Measurements from ENCODE around the gene OLFM4. TPM values are rescaled to one million over a fixed set of nuclear protein-coding genes. Genes with fewer than 3 reads are reported as not detected.

OLFM4 gene
- total and polyA plus RNA-seq, 2 donors from 2014 or later = 14.6 to 40.9 TPM

- intact Hi-C loops (cut with DNase I) = no loop called here
- TF ChIP-seq CTCF (IDR thresholded peaks at IDR 0.05; ENCODE audit: borderline replicate concordance, extremely low read depth, insufficient read depth) = no peak
- no peak for FAIRE-seq
- DNase-seq = no peak
- H3K27me3 ChIP-seq (ENCODE audit: control insufficient read depth, insufficient read depth, low read length) = no peaks in the 10 kb centered on the region
- no peak overlapping the region for H3K9ac ChIP-seq (ENCODE audit: low read length in 3 of 3)
- H3K4me3 ChIP-seq (ENCODE audit: low read length in 3 of 3) = no peak overlapping the region
- H3K27ac ChIP-seq (ENCODE audit: low read depth in 2 of 2, low read length in 2 of 2) = no peak overlapping the region
- H3K4me1 ChIP-seq (ENCODE audit: control insufficient read depth in 2 of 3, insufficient read depth in 2 of 3, low read depth in 1 of 3, low read length in 3 of 3) = no peaks in the 10 kb centered on the region
- H3K36me3 ChIP-seq (ENCODE audit: control insufficient read depth in 2 of 3, insufficient read depth in 3 of 3, low read length in 3 of 3) = no peaks in the 10 kb centered on the region
- H3K9me3 ChIP-seq (ENCODE audit: control insufficient read depth in 2 of 3, insufficient read depth in 1 of 3, low read length in 3 of 3) = no peaks in the 10 kb centered on the region
These were observed 24.0 kb upstream of the OLFM4 start for GRCh38 chr13:53004573-53004972.

- Histone ChIP-seq H3K9ac (ENCODE audit: low read length in 3 of 3) (no peak overlapping the region), H3K9me3 (ENCODE audit: control insufficient read depth in 2 of 3, insufficient read depth in 1 of 3, low read length in 3 of 3) (no peaks in the 10 kb centered on the region), H3K27me3 (ENCODE audit: control insufficient read depth, insufficient read depth, low read length) (no peaks in the 10 kb centered on the region), H3K27ac (ENCODE audit: low read depth in 2 of 2, low read length in 2 of 2) (no peak overlapping the region), H3K4me3 (ENCODE audit: low read length in 3 of 3) (no peak overlapping the region), H3K4me1 (ENCODE audit: control insufficient read depth in 2 of 3, insufficient read depth in 2 of 3, low read depth in 1 of 3, low read length in 3 of 3) (peaks cover 0 to 4% (median 3%) of the 10 kb centered on the region in 3 donors), H3K36me3 (ENCODE audit: control insufficient read depth in 2 of 3, insufficient read depth in 3 of 3, low read length in 3 of 3) (no peaks in the 10 kb centered on the region)
- DNase-seq = peak in 3 of 5 donors; percentile 58 to 70 (median 63)
- intact Hi-C loops (cut with DNase I) = no loop called here
- TF ChIP-seq CTCF (IDR thresholded peaks at IDR 0.05; ENCODE audit: borderline replicate concordance, extremely low read depth, insufficient read depth) = no peak
- no peak for FAIRE-seq
These were observed 23.0 kb upstream of the OLFM4 start for GRCh38 chr13:53005626-53006025.

- no peak for DNase-seq
- no peaks in the 10 kb centered on the region for H3K9me3 ChIP-seq (ENCODE audit: control insufficient read depth in 2 of 3, insufficient read depth in 1 of 3, low read length in 3 of 3)
- no peak overlapping the region for H3K27ac ChIP-seq (ENCODE audit: low read depth in 2 of 2, low read length in 2 of 2)
- intact Hi-C loops (cut with DNase I) = no loop called here
- H3K4me3 ChIP-seq (ENCODE audit: low read length in 3 of 3) = no peak overlapping the region
- H3K9ac ChIP-seq (ENCODE audit: low read length in 3 of 3) = no peak overlapping the region
- H3K27me3 ChIP-seq (ENCODE audit: control insufficient read depth, insufficient read depth, low read length) = no peaks in the 10 kb centered on the region
- H3K4me1 ChIP-seq (ENCODE audit: control insufficient read depth in 2 of 3, insufficient read depth in 2 of 3, low read depth in 1 of 3, low read length in 3 of 3) = peaks cover 0 to 4% (median 3%) of the 10 kb centered on the region in 3 donors
- TF ChIP-seq CTCF (IDR thresholded peaks at IDR 0.05; ENCODE audit: borderline replicate concordance, extremely low read depth, insufficient read depth) = no peak
- H3K36me3 ChIP-seq (ENCODE audit: control insufficient read depth in 2 of 3, insufficient read depth in 3 of 3, low read length in 3 of 3) = no peaks in the 10 kb centered on the region
- no peak for FAIRE-seq
These were observed 20.7 kb upstream of the OLFM4 start for GRCh38 chr13:53007872-53008271.
